IPS-18c (cell line): ENCODE results near the gene SCAMP5.

Experiments used
- H3K4me3 ChIP-seq: 2 replicates; pipeline ENCODE4 v1.7.0; 2013; ENCODE audit warnings: low read depth, mild to moderate bottlenecking, low read length, moderate library complexity; ENCODE audit not compliant: insufficient read depth
- H3K9me3 ChIP-seq: one replicate; pipeline ENCODE4 v1.6.1; 2013; ENCODE audit warnings: mild to moderate bottlenecking, low read length, moderate library complexity; ENCODE audit not compliant: control insufficient read depth, insufficient read depth

Gene SCAMP5

DNA sequence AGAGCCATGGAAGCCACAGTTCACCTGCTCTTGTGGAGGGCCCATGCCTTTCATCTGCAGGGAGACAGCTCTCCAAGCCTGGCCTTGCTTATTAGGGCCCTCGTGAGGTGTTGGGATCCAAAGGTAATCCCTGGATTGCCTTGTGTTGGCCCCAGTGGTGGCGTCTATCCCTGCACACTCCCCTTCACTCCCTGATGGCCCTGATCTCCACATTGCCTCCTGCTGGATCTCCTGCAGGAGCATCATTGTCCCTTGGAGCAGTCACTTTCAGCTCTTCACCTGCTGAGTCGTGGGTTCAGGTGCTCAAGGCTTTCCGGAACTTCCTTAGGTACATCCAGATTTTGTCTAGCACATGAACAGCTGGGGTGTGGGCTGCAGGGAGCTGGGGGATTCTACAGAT is 35.1 kb downstream of the SCAMP5 start:
- Histone ChIP-seq H3K4me3 (no peak overlapping the region), H3K9me3 (no peaks in the 10 kb centered on the region)

DNA sequence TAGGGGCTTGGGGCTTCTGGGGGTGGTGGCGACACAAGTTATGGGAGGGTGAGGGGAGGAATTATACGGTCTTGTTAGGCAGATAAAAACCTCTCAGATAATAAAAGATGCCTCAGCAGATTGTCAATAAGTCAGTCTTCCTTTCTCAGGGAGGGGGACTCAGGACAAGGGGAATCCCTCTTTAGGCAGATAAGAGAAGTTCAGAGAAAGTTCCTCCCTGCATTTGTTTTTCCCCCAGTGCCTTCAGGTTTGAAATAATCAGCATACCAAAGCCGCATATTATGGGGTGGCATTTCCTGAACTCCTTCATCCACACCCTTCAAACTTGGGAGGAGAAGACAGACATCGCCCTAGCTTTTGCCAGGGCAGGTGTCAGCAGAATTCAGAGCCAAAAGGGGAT is 36.5 kb downstream of the SCAMP5 start:
- Histone ChIP-seq H3K9me3 (no peaks in the 10 kb centered on the region), H3K4me3 (no peak overlapping the region)

DNA sequence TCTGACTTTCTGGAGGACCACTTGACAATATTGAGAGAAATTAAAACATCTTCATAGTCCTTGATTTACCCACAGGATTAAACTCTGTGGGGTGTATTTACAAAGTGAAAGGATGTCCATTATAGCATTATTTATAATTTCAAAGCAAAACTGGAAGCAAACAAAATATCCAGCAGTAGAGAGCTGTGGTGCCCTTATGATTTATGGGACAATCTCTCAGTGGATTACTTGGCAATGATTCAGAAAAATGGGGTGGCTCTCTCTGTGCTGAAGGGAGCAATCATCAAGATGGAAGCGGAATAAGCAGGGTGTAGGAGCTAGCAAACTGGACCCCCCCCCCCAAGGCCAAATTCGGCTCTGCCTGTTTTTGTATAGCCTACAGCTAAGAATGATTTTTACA is 37.0 kb downstream of the SCAMP5 start:
- H3K4me3 ChIP-seq = no peak overlapping the region

DNA sequence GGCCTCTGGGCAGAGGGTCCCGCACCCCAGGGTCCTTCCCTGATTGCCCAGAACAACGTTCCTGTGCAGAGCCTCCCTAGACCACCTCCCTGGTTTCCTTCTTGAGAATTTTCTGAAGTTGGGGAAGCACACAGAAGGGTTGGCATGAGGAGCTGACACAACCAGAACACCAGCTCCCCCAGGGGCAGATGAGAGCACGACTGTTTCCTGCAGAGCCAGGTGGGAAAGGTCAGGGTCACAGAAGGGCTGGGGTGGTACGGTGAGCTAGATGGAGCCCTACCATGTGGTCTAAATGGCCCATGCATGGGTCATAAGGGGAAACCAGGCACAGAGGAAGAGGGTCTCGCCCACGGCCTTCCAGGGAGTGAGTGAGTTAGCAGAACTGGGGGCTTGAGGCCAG is 38.4 kb downstream of the SCAMP5 start:
- Histone ChIP-seq H3K4me3 (no peak overlapping the region), H3K9me3 (no peaks in the 10 kb centered on the region)

More for the DNA sequence above, 37.0 kb downstream of the SCAMP5 start:
- H3K9me3 ChIP-seq = no peaks in the 10 kb centered on the region

DNA sequence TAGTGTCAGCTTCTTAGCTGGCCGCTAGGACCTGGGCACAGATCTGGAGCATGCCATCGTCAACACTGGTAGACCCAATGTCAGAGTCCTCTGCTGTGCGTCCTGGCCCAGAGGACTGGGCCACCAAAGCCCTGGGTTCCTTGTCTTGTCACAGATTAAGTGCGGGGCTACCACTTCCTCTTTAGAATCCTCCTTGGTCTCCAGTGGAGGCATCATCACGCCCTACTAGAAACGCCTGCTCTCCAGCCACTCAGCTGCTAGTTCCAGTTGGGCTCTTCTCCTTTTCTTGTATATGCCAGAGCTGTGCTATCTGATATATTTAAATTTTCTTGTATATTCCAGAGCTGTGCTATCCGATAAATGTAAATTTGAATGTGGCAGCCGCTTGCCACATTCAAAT is 39.3 kb downstream of the SCAMP5 start:
- Histone ChIP-seq H3K9me3 (no peaks in the 10 kb centered on the region), H3K4me3 (no peak overlapping the region)

DNA sequence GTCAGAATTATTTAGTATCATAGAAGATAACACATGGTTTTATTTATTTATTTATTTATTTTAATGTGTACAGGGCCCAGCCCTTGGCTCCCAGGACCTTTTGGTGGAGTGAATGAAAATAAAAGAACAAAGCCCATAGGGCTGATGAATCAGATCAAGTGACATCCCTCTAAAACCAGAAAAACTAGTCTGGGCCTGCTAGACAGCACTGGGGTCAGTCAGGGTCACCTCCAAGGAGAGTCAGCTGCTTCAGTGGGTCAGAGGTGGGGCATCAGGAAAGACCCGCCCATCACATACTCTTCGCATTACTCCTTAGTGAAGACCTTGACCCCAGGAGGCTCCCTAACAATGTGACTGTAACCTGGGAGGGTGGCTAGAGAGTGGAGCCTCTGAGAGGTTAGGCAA is 40.9 kb downstream of the SCAMP5 start:
- H3K4me3 ChIP-seq = no peak overlapping the region
- H3K9me3 ChIP-seq = no peaks in the 10 kb centered on the region

DNA sequence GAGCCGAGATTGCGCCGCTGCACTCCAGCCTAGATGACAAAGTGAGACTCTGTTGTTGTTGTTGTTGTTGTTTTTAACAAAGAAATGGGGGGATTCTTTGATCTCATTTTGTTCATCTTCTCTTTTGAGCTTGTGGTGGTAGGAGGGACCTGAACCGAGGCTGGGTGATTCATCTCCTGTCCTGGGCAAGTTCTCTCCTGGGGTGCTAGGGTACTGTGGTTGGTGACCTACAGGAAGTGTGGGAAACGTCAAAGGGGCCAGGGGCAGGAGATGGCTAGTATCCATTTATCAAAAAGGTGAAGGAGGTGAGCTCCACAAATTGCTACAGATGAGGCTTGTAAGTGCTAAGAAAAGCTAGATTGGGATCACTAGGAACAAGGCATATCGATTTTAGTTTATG is 42.3 kb downstream of the SCAMP5 start:
- H3K9me3 ChIP-seq = no peaks in the 10 kb centered on the region
- H3K4me3 ChIP-seq = no peak overlapping the region

DNA sequence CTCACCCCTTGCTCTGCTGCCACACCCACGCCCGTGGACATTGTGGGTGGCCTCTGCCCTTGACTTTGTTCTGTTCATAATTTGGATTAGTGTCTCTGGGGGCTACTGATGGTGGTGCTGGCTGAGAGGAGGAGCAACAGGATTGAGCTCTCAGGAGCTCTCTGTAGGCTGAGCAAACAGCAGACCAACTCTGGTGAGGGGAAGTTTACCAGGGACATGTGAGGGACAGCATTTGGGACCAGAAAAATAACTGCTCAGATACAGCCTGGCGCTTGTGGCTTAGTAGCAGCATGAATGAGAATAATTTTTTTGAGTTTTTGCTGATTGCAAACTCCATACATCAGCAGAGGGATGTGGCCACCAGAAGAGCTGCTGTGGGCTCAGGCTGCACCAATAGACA is 42.9 kb downstream of the SCAMP5 start:
- Histone ChIP-seq H3K9me3 (no peaks in the 10 kb centered on the region), H3K4me3 (no peak overlapping the region)

DNA sequence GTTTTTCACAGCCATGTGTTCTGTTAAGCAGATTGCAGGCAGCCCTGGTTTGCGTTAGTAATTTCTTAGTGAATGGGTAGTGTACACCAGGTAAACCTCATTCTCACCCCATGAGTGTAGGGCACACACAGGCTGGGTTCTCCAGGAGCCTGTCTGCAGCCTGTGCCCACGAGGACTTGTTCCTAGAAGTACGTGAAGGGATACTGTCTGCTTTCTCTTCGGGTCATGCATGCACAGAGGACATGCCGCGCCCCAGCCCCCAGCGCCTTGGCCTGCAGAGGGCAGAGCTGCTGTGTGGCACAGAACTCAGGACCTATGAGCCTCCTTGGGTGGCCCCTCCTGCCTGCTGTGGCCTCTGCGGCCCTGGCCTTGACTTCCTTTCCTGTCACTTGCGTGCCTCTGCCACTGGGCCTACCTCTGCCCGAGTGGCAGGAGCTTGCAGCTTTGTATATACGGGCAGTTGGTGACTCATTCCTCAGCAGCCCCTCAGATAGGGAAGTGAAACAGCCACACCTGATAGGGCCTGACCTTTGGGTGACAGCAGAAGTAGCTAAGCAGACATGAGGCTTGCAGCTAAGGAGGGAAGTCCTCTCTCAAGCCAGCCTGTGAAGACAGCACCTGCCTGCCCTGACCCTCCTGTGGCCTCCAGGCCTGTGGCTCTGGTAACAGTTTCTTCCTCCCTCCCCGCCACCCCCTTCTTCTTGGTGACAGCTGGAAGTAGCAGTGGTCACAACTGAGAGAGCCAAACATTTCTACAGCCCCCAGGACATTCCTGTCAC is 47.6 kb downstream of the SCAMP5 start:
- H3K9me3 ChIP-seq = no peaks in the 10 kb centered on the region
- no peak overlapping the region for H3K4me3 ChIP-seq

DNA sequence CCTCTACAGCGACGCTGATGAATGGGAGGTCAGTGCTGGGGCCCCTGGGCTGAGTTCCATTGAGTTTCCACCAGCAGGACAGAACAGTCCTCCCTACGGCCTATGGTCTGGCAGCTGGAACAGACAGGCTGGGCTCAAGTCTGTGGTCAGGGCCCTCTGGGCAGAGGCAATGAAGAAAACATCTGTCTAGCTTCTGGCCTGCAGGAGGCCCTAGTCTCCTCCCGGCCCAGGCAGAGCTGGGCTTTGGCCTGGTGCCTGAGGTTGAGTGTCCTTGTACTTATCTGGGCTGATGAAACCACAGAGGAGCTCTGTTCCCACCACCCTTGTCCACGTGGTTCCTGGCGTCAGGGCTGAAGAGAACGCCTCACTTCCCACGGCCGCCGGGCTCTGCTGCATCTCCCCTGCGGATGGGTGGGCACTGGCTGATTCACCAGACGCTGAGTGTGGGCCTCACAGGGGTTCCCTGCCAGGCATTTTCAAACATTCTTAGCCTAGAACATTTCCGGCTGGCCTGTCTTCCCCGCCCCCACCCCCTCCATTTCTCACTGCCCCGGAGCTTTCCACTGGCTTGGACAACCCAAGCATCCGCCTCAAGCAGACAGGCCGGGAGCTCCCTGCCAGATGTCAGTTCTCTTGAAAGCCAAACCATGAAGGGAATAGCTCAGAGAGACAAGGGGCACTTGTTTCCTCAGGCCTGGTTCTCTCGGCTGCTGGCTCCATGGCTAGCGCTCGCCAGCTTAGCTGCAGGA is 48.3 kb downstream of the SCAMP5 start:
- Histone ChIP-seq H3K4me3 (no peak overlapping the region), H3K9me3 (no peaks in the 10 kb centered on the region)

DNA sequence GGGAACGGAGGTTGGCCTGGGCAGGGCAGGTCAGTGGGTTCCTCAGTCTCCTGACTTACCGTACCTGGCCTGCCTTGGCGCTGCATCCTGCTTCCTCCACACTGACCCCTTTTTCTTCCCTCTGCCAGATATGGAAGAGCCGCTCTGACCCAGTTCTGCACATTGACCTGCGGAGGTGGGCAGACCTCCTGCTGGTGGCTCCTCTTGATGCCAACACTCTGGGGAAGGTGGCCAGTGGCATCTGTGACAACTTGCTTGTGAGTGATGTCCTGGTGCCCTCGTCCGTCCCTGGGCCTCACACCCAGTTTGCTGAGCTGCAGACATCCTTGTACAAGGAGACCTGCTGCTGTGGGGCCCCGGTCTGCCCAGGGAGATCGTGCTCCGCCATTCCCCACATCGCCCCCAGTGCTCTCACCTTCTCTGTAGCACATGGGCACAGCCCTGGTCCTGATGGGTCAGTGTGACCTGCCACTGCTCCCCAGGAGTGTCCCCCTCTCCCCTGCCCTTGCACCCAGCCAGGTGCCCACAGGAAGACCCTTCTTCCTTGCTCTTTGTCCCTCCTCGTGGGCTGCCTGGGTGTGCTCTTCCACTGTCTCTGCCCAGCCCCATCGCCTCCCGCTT is 49.0 kb downstream of the SCAMP5 start:
- H3K4me3 ChIP-seq = no peak overlapping the region
- no peaks in the 10 kb centered on the region for H3K9me3 ChIP-seq

DNA sequence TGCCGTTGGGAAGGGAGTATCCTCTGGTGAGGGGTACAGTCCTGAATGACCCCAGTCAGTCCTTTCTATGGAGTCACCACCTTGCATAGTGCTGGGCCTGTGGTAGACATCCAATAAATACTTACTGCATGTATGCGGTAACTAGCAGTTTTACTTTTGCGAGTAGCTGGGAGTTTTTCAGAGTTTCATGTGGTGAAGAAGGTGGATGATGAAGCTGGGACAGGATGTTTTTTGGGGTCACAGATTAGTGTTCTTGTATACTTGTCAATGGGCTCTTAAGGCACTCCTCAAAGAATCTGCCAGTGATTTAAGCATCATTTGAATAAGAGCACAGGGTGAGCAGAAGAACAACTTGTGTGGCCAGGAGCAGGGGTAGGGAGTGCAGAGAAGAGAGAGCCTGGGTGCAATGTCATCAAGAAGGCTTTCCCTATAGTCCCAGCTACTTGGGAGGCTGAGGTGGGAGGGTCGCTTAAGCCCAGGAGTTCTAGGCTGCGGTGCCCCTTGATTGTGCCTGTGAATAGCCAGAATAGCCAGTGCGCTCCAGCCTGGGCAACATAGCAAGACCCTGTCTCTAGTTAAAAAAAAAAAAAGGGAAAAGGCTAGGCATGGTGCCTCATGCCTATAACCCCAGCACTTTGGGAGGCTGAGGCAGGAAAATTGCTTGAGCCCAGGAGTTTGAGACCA is 50.1 kb downstream of the SCAMP5 start:
- Histone ChIP-seq H3K4me3 (no peak overlapping the region), H3K9me3 (no peaks in the 10 kb centered on the region)

DNA sequence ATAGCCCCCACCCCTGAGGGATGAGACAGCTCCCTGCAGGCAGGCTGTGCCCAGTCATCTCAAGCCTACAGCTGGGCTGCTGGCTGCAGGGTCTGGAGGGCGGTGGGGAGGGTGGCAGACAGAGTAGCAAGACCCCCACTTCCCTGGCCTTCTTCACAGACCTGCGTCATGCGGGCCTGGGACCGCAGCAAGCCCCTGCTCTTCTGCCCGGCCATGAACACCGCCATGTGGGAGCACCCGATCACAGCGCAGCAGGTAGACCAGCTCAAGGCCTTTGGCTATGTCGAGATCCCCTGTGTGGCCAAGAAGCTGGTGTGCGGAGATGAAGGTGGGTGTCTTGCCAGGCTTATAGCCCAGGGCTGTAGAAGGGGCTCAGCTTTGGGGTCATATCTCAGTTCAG is 53.0 kb downstream of the SCAMP5 start:
- H3K9me3 ChIP-seq = no peaks in the 10 kb centered on the region

DNA sequence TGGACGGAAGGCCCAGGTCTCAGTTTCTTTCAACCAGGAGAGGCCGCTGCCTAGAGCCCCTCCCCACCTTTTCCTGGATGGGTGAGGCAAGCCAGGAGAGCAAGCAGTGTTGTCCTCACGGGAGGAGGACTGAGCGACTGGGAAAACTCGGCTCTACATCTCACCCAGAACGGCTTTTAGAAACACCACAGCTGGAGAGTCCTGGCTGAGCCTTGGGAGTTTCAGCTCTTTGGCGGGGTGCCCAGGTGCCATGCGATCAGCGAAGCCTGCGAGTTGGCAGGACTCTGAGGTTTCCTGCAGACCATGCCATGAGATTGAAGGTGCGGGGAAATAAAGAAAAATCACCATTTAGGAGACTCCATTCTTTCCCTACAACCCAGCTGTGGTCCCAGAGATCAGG is 54.0 kb downstream of the SCAMP5 start:
- H3K4me3 ChIP-seq = no peak overlapping the region

More for the DNA sequence above, 53.0 kb downstream of the SCAMP5 start:
- no peak overlapping the region for H3K4me3 ChIP-seq

DNA sequence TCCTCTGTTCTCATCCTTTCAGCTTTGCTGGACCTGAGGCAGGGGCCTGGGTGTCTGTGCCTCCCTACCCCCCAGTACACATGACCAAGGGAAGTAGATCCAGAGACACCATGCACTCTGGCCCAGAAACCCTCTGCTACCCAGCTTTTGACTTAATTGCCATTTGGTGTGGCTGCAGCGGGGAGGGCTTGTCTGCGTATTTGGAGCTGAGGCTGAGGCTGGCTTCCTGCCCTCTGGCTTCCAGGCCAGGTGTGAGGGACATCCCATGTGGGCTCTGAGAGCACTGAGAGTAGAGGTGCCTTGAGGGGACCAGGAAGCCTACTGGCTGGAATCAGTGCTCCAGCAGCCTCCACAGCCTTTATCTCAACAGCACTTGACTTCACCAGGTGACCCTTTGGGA is 54.9 kb downstream of the SCAMP5 start:
- Histone ChIP-seq H3K9me3 (no peaks in the 10 kb centered on the region), H3K4me3 (no peak overlapping the region)

More for the DNA sequence above, 54.0 kb downstream of the SCAMP5 start:
- no peaks in the 10 kb centered on the region for H3K9me3 ChIP-seq

DNA sequence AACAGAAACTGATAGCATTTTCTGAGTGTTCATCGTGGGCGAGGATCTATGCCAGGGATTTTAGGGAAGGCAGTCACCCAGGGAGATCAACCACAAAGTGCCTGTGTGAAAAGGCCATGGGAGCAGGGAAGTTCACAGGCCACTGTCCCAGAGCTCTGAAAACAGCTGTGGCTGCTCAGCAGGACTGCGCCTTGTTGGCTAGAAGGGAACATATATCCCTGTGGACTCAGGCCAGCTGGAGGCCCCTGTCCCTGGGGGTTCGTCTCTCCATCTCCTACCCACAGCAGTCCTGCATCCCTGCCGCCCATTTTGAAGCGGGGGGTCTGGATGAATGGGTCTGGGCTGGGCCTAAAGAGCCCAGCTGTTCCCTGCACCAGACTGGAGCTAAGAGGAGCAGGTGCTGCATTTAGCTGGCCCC is 55.8 kb downstream of the SCAMP5 start:
- Histone ChIP-seq H3K4me3 (no peak overlapping the region), H3K9me3 (no peaks in the 10 kb centered on the region)

DNA sequence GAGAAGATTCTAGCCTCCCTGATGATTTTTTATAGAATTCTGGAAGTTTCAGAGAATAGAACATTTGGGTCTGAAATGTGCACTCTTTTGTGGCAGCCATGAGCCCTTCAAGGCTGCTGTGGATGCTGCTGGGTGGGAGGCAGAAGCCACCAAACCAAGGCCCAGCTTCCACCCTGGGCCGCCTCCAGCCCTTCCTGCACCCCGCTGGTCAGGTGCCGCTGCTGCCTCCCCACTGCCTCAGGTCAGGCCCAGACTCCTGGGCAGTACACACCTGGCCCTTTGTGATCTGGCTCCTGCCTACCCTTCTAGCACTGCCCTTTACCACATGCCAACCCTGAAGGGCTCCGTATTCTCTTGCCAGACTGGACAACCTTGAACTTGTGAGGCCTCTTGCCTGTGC is 56.3 kb downstream of the SCAMP5 start:
- H3K9me3 ChIP-seq = no peaks in the 10 kb centered on the region
- H3K4me3 ChIP-seq = no peak overlapping the region
